Measurements from ENCODE around the gene THADA.
"Not testable (repeated sequence)": the region's sequence is repeated elsewhere in the genome, so short reads cannot be mapped to it uniquely, and the experiment has no call there.

The THADA gene

DNA sequence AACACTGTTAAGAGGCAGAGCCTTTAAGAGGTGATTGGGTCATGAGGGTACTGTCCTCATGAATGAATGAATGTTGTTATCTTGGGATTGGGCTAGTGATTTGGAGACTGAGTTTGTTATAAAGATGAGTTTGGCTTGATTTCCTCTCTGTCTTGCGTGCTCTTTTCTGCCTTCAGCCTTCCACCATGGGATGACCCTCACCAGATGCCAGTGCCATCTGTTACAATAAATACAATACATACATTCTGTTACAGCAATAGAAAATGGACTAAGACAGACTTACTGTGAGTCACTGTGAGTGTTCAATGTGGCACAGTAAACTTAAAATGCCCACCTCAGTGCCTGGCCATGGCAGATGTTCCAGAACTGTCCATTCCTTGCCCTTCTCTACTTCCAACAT is 274.4 kb downstream of the THADA start:
- DNase-seq, result no peak

DNA sequence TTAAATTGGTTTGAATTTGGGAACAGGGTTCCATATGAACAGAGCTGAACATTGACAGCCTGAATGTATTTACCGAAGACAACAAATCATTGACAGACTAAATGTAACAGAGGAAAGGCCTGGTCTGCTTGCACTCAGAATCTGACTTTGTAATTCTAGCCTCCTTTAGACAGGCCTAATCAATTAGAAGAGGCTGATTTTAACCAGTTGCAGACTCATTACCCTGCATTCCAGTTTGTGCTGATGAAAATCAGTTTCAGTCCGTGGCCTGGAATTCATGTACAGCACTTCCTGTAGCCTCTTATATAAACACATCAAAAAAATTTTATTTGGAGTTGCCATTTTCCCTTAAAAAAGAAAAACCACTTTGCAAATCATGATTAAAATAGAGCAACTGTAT is 276.3 kb downstream of the THADA start:
- no peak for DNase-seq

DNA sequence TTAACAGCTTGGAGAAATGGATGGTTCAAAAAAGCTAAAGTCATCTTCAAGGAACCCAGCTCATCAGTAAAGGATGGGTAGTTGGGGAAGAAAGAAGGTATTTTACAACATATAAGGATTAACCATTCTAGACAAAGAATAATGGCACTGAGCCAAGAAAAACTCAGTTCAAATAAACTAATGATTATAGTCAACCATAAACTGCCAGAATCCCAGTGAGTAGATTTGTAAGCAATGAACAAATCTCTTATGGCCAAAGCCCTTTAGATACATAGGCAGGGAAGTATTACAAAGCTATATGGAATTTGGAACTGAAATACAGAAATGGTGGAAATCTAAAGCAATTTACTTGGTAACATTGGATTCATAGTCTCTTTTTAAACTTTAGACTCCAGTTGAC is 277.0 kb downstream of the THADA start:
- no peak for DNase-seq

DNA sequence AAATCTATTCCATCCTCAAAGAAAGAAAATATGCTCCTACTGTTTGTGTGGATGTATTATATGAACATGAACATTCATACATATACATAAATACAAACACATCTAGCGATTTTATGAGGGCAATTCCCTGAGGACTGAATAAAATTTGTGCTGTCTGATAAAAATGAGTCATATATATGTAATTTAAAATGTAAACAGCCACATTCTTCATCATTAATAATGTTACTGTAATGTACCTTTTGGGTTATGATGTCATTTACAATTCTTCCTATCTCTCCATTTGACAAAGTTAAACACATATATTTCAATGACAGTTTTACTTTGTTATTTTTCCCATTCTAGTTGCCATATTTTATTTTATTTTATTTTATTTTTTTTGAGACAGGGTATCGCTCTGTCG is 278.2 kb downstream of the THADA start:
- no peak for DNase-seq

DNA sequence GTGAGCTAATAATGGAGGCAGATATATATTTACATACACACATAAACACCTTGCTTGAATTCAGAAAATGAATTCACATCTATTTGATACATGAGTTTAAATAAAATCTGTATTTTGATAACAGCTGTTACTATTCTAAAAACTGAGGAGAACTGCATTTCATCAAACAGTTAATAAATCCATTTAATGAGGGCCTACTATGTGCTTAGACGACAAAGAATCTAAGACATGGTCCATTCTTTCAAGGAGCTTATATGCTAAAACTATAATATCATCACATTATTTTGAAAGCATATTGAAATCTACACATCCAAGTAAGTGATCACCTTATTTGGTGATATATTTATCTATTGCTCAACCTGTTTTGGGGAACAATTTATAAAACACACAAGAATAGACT is 278.6 kb downstream of the THADA start:
- DNase-seq, result no peak

DNA sequence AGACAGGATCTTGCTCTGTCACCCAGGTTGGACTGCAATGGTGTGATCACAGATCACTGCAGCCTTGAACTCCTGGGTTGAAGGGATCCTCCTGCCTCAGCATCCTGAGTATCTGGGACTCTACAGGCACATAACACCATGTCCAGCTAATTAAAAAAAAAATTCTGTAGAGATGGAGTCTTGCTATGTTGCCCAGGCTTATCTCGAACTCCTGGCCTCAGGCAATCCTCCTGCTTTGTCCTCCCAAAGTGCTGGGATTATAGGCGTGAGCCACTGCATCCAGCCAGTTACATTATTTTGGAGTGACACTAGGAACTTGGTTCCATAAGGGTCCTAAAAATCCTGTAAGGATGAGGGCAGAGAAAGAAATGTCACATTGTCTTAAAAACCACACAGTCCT is 280.4 kb downstream of the THADA start:
- no peak for DNase-seq

DNA sequence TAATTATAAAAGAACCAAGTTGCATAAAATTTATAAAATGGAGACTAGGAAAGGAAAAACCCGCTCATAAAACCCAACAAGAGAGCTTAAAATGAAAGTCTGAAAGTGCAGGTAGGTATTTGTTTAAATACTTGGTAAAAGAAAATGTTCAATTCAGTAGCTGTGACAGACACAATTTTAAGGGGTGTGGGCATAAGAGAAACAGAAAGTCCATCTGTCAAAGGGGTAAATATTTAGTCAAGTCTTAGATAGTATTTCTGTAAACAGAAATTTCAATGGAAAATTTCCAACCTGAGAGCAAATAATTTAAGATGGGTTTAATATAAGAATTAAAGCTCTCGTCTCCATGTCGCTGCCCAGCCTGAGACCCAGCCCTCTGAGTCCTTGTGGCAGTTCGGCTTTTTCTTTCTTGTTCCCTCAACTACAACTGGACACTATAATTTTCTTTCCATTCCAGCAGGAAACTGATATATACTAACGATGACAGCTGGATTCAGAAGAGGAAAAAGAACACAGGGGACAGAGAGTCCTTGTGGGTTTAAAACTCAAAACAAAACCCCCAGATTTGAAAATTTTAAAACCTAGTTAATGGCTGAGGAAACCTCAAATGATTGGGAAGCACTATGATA is 281.4 kb downstream of the THADA start:
- no peak for DNase-seq

DNA sequence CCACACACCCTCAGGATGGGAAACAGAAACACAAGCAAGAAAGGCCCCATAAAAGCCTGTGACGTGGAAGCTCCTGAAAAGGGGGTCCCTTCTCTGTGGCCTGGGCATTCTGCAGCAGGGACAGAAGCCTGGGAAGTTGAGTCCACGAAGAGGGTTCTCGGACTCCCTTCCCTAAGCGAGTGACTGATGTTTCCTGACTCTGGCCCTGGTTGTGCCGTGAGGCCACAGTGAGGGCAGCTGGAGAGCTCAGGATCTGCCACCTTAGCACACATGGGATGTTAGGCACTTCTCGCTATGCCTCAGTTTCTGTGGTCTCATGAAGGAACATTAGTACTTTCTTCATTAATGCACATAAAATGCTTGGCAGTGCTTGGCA is 282.2 kb downstream of the THADA start:
- DNase-seq, result no peak

DNA sequence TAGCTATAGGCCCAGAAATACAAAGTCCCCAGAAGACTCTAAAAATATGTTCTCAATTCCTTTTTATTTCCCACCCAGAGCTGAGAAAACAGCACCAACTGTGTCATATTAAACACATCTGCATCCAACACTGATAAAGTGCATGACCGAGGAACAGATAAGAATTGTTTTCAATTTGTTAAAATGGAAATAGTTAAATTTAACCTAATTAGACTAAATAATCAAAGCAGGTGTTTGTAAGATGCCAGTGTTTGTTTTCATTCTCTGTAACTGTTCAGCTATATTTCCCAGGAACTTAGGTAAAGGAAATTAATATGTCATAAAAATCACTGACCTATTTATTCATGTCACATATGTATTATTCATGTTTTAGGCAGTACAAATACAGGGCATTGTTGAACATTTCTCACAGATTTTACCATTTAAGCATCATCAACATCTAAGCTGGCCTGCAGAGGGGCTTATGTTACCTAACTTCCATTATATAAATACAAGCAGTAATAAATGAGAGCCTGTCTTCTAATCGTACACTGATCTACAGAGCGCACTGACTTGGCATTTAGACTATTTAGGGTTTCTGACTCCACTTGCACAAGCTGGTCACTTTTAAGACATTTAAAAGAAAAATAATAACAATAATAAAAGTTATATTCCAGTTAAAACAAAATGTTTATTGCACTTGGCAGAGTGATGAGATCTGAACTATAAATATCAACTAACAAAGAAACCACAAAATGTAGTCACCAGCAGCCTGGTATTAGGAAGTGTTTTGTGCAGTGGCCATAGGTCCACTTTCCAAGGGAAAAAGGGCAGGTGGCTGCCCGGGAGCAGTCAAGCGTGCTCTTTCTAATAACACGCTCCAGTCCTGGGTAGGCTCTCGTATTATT is 282.8 kb downstream of the THADA start:
- DNase-seq, result no peak

DNA sequence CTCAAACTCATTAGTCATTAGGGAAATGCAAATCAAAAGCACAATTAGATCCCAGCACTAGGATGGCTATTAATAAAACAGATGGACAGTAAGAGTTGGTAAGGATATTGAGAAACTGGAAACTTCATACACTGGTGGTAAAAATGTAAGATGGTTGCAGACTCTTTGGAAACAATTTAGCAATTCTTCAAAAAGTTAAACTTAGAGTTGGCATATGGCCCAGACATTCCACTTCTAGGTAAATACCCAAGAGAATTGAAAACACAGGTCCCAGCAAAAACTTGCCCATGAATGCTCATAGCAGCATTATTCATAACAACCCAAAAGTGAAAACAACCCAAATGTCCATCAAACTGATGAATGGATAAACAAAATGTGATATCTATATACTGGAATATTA is 284.6 kb downstream of the THADA start:
- no peak for DNase-seq

DNA sequence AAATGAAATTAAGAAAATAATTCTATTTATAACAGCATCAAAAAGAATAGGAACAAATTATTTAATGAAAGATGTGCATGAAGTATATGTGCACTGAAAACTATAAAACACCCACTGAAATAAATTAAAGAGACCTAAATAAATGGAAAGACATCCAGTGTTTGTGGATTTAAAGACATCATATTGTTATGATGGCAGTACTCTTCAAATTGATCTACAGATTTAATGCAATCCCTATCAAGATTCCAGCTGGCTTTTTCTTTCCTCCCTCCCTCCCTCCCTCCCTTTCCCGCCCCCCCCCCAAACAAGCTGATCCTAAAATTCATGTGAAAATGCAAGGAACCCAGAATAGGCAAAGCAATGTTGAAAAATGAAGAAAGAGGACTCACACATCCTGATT is 285.9 kb downstream of the THADA start:
- DNase-seq, result no peak

DNA sequence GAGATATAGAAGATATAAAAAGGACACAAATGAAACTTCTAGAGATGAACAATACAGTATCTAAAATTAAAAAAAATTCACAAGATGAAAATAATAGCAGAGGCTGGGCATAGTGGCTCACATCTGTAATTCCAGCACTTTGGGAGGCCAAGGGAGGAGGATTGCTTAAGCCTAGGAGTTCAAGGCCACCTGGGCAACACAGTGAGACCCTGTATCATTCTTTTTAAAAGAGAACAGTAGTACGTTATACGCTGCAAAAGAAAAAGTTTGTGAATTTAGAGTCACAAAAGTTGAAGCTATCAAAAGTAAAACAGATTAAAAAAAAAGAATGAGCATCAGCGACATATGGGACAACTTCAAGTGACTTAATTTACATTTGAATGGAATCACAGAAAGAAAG is 287.9 kb downstream of the THADA start:
- DNase-seq, result no peak

DNA sequence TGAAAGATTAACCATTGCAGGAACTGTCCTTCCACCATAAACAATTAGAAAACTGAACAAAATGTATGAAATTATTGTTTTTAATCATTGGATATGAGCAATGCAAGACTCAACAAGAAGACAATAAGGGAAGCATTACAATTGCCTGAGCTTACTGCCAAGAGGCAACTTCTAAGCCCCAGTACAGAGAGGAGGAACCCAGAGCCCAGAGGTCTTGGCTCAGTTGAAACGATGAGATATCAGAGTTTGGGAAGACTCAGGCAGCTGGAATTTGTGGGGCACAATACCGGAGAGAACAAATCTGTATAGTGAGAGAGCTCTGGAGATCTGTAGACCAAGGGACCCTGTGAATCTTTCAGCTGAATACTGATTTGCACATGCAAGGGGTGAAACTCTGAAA is 288.8 kb downstream of the THADA start:
- DNase-seq, result no peak

DNA sequence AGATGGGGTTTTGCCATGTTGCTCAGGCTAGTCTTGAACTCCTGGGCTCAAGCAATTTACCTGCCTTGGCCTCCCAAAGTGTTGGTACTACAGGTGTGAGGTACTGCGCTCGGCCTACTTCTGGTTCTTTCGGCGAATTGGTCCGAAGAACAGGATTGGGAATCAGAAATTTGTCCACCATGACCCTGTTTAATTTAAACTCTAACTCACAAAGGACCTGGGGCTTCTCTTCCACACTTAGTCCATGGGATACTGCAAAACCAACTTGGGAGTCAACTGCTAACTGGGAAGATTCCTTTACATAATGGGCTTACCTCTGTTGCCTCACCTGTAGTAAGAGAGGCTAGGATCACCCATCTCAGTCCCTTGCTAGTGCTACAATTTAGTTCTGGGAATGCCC is 289.6 kb downstream of the THADA start:
- DNase-seq, result no peak

DNA sequence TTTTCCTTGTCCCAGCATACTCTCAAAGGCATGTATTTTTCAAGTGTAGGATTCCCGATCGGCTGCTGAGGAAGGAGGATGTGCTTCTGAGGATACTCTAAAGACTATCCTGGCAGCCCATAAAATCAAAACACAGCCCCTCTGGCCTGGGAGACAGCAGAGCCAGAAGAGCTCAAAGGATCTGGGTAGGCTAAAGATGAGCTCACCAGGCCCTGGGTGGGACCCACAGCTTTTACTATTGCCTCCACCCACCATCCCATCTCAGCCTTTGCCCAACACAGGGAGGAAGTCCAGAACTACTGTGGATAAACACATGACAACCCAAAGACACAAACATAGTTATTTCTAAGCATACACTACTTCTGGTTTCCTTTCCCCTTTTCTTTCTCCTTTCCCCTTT is 290.3 kb downstream of the THADA start:
- DNase-seq, result no peak

DNA sequence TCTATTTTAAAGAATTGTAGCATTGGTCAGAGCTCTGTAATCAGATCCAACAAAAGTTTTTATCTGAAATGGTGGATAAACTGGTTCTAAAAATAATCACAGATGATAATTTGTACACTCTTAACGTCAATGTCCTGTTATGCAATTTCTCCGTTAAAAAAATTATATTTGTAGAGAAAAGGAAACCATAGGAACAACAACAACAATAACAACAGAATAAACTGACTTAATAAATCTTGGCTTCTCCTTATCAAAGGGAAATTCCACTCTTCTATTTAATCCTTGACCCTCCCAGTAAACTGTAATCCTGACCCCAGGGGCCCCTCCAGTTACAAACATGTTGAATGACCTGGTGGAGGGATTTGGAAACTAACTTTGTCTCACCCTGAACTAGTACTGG is 290.8 kb downstream of the THADA start:
- no peak for DNase-seq

DNA sequence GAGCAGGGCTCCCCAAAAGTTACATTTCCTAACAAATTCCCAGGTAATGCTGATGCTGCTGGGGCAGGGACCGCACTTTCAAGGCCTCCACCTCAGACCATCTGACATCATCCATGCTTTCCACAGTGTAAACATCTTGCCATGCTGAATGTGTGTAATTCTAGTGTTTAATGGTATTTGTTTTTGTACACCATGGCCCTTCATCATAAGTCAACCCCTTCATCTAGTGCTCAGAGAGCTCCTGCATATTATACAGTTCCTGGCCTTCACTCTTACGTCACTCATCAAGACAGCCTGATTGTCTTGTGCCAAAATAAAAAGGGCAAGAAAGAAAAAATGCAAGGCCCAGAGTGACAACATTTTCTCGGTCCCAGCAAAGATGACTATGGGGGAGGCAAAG is 291.9 kb downstream of the THADA start:
- no peak for DNase-seq

DNA sequence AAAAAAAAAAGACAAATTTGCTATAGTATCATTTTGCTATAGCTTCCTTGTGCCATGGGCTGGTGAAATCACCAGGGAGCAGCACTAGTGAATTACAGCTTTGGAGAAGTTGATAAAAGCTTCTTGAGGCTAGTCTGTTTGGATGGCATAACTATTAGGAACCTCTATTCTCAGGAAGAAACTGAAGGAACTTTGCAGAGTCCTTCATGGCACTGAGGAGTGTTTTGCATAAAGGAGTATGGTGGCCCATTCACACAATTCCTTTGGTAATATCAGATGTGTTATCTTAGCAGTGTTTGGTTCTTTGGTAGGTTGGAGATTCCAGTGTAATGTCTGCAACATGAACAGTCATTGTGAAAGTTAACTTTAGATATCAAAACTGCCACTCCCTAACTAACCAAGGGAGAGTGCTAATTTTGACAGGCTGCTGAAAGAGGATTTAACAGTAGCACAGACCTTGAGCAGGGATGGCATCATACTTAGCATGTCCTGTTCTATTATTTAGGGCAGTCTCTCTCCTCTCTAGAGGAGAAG is 292.8 kb downstream of the THADA start:
- DNase-seq, result no peak

DNA sequence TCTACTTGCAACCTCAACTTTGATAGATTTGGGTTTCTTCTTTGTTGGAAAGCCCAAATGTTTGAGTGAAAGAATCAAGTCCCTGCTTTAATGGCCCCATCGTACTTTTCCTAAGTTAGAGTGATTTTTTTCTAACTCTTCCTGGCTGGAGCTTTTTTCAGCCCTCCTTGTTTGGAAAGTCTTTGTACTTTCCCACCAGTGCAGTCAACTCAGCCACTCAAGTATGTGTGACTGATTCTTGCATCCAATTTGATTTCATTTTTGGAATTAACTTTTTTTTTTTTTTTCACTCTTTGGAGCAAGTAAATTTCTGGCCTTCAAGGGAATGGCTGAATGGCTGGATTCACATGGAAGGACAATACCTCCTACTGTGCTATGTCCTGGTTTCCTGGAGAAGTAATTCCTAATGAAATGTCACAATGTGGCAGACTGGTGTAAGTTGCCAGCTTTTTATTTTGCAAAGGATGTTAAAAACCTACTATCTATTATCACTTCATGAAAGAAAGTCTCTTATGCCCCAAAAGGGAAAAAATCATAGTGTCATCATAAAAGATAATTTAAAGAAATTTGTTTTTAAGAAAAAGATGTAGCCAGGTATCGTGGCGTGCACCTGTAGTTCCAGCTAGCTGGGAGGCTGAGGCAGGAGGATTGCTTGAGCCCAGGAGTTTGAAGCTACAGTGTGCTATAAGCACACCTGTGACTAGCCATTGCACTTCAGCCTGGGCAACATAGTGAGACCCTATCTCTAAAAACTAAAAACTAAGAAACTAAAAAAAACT is 293.5 kb downstream of the THADA start:
- DNase-seq, result no peak

DNA sequence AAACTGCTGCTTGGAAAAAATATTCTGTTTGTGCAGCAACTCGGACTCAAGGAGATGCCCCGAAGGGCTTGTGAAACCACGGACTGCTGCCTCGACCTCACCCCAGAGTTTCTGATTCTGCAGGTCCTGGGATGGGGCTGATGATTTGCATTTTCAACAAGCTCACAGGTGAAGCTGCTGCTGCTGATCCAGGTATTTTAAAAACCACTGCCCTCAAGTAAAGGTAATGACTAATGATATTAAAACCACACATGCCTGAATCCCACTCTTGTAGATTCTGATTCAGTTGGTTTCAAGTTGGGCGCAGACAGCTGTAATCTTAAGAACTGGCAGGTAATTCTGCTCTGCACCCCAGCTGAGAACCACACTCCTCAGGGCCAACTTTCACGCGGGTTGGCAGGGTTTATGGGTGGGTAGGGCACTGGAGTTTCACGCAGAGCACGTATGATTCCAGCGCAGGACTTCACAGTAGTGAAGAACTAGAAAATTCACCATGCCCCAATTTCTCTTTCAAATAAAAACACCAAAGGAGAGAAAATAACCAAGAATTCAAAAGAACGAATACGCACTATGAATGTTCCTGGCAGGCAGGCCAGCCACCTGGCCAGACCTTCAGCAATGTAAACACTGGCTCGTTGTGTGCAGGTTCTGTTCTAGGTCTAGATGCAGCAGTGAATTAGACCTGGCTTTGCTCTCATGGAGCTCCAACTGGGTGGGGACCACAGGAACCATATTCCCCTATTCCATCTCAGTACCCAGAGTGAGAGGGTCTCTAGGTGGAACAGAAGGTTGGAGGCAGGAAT is 294.9 kb downstream of the THADA start:
- no peak for DNase-seq

DNA sequence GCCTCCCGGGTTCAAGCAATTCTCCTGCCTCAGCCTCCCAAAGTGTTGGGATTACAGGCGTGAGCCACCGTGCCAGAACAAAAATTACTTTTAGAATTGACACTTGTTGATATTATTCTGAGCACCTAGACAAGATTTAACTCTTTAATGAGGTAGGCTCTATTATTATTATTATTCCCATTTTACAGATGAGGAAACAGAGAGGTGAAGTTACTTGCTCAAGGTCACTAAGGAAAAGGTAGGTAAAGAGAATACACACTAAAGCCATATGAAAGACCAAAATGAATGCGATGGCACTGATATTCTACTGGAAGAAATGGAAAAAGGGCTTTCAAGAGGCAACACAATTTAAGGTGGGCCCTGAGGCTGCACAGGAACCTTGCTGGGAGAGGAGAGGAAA is 295.6 kb downstream of the THADA start:
- DNase-seq, result no peak

DNA sequence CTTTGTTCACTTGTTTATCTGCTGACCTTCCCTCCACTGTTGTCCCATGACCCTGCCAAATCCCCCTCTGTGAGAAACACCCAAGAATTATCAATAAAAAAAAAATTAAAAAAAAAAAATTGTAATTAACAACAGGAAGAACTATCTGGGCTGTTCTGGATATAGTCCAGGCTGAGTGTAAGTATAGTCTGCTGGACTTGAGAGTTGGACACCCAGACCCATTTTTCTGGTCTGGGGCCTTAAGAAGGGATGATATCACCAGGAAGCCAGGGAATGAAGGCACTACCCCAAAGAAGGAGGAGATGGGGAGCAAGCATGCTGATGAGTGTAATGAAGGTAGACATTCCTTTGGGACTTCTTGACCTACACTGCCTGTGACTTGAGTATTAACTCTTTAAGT is 297.3 kb downstream of the THADA start:
- DNase-seq, result no peak

DNA sequence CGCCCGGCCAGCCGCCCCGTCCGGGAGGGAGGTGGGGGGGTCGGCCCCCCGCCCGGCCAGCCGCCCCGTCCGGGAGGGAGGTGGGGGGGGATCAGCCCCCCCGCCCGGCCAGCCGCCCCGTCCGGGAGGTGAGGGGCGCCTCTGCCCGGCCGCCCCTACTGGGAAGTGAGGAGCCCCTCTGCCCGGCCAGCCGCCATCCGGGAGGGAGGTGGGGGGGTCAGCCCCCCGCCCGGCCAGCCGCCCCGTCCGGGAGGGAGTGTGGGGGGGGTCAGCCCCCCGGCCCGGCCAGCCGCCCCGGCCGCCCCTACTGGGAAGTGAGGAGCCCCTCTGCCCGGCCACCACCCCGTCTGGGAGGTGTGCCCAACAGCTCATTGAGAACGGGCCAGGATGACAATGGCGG is 298.1 kb downstream of the THADA start:
- not testable (repeated sequence) for DNase-seq

All from GDM1 (cell line).